Measurements from ENCODE around the gene ATG7.

GRCh38 chr3:11240496-11240895, 31.7 kb upstream of the ATG7 start:
- TF ChIP-seq, protein P1, sequence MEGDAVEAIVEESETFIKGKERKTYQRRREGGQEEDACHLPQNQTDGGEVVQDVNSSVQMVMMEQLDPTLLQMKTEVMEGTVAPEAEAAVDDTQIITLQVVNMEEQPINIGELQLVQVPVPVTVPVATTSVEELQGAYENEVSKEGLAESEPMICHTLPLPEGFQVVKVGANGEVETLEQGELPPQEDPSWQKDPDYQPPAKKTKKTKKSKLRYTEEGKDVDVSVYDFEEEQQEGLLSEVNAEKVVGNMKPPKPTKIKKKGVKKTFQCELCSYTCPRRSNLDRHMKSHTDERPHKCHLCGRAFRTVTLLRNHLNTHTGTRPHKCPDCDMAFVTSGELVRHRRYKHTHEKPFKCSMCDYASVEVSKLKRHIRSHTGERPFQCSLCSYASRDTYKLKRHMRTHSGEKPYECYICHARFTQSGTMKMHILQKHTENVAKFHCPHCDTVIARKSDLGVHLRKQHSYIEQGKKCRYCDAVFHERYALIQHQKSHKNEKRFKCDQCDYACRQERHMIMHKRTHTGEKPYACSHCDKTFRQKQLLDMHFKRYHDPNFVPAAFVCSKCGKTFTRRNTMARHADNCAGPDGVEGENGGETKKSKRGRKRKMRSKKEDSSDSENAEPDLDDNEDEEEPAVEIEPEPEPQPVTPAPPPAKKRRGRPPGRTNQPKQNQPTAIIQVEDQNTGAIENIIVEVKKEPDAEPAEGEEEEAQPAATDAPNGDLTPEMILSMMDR (IDR thresholded peaks at IDR 0.05; ENCODE audit: poor library complexity) = no peak
- TF ChIP-seq EZH2phosphoT487 (IDR thresholded peaks at IDR 0.05; ENCODE audit: low read depth, severe bottlenecking, unreplicated experiment) = no peak

Data from hepatocyte (in vitro differentiated cells).